HL-60 (cell line): ENCODE measurements around the gene HS6ST2.

Source experiments
- CTCF ChIP-seq: IDR thresholded peaks from one replicate; pipeline ENCODE4 v1.5.1; 2011; ENCODE audit warnings: low read length, control low read depth, inconsistent platforms; ENCODE audit not compliant: insufficient read depth
- POLR2AphosphoS5 ChIP-seq: IDR thresholded peaks from 2 replicates; pipeline ENCODE4 v1.6.1; 2012; ENCODE audit warnings: low read depth
- SPI1 ChIP-seq: IDR thresholded peaks from 2 replicates; pipeline ENCODE4 v1.6.1; 2012; ENCODE audit warnings: low read depth, mild to moderate bottlenecking, borderline replicate concordance
- TF ChIP-seq, protein P1 (sequence below): IDR thresholded peaks from 2 replicates; pipeline ENCODE4 v1.6.1; 2012; ENCODE audit warnings: low read depth; ENCODE audit not compliant: insufficient replicate concordance

- TF ChIP-seq POLR2AphosphoS5, result no peak
- TF ChIP-seq, protein P1, sequence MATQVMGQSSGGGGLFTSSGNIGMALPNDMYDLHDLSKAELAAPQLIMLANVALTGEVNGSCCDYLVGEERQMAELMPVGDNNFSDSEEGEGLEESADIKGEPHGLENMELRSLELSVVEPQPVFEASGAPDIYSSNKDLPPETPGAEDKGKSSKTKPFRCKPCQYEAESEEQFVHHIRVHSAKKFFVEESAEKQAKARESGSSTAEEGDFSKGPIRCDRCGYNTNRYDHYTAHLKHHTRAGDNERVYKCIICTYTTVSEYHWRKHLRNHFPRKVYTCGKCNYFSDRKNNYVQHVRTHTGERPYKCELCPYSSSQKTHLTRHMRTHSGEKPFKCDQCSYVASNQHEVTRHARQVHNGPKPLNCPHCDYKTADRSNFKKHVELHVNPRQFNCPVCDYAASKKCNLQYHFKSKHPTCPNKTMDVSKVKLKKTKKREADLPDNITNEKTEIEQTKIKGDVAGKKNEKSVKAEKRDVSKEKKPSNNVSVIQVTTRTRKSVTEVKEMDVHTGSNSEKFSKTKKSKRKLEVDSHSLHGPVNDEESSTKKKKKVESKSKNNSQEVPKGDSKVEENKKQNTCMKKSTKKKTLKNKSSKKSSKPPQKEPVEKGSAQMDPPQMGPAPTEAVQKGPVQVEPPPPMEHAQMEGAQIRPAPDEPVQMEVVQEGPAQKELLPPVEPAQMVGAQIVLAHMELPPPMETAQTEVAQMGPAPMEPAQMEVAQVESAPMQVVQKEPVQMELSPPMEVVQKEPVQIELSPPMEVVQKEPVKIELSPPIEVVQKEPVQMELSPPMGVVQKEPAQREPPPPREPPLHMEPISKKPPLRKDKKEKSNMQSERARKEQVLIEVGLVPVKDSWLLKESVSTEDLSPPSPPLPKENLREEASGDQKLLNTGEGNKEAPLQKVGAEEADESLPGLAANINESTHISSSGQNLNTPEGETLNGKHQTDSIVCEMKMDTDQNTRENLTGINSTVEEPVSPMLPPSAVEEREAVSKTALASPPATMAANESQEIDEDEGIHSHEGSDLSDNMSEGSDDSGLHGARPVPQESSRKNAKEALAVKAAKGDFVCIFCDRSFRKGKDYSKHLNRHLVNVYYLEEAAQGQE, result no peak
- no peak for TF ChIP-seq CTCF
- TF ChIP-seq SPI1, result no peak
These were observed 226.2 kb downstream of the HS6ST2 start for GRCh38 chrX:132732236-132732635.
